ENCODE measurements around the gene FSIP1. TPM values are rescaled to one million over a fixed set of nuclear protein-coding genes. Genes with fewer than 3 reads are reported as not detected.
A peak's percentile ranks its signal among the peaks of the same experiment; 100 is the strongest.

Gene FSIP1
- total RNA-seq, 1 donor from 2014 or later = 2.5 TPM

DNA sequence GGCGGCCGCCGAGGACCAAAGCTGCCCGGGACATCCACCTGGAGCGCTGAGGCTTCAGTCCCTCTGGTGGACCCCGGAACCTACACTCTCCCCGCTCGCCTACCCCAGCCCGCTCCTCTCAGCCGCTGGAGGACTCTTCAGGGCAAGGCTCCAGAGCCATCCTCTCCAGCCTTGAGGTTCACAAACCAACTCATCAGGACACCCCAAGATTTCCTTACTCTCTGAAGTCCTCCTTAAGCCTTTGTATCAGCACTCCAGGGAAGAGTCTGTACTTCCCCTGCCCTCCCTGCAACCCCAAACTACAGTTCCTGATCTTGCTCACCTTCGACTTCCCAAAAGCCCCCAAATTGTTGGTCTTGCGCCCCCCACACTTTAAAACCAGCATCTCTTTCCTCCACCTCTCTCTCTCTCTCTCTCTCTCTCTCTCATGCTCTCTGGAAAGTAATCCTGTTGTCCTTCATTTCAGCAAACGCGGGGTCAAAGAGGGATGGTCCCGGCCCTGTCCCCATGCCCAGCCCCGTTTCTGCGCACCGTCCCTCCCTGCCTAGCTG is 201.3 kb downstream of the FSIP1 start:
- Histone ChIP-seq H3K27me3 (peaks cover 12% of the 10 kb centered on the region), H3K4me3 (peak overlapping the region; percentile 76), H2AFZ (replicated peaks) (peak overlapping the region; percentile 91), H3K36me3 (no peaks in the 10 kb centered on the region), H3K4me2 (peak overlapping the region; percentile 84), H3K9ac (no peak overlapping the region), H3F3A (ENCODE audit: low read depth) (no peaks in the 10 kb centered on the region), H3K79me2 (ENCODE audit: low read depth) (peaks cover 8% of the 10 kb centered on the region), H3K27ac (no peak overlapping the region), H3K4me1 (peaks cover 19% of the 10 kb centered on the region), H4K20me1 (ENCODE audit: low read depth) (no peaks in the 10 kb centered on the region), H3K9me3 (ENCODE audit: low read depth) (no peaks in the 10 kb centered on the region)
- DNase-seq (ENCODE audit: low spot score) = no peak
- Mint-ChIP-seq H3K9me3 (peaks cover 2% of the 10 kb centered on the region), H3K27ac (peak overlapping the region; percentile 39), H3K4me3 (peak overlapping the region; percentile 88), H3K27me3 (ENCODE audit: insufficient read depth, low read depth) (peaks cover 6% of the 10 kb centered on the region), H3K36me3 (peaks cover 17% of the 10 kb centered on the region), H3K4me1 (peaks cover 39% of the 10 kb centered on the region)
- TF ChIP-seq EZH2 (IDR thresholded peaks at IDR 0.05) (no peak), EZH2phosphoT487 (IDR thresholded peaks at IDR 0.05) (no peak)
- TF ChIP-seq, protein P1, sequence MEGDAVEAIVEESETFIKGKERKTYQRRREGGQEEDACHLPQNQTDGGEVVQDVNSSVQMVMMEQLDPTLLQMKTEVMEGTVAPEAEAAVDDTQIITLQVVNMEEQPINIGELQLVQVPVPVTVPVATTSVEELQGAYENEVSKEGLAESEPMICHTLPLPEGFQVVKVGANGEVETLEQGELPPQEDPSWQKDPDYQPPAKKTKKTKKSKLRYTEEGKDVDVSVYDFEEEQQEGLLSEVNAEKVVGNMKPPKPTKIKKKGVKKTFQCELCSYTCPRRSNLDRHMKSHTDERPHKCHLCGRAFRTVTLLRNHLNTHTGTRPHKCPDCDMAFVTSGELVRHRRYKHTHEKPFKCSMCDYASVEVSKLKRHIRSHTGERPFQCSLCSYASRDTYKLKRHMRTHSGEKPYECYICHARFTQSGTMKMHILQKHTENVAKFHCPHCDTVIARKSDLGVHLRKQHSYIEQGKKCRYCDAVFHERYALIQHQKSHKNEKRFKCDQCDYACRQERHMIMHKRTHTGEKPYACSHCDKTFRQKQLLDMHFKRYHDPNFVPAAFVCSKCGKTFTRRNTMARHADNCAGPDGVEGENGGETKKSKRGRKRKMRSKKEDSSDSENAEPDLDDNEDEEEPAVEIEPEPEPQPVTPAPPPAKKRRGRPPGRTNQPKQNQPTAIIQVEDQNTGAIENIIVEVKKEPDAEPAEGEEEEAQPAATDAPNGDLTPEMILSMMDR (IDR thresholded peaks at IDR 0.05) = no peak

DNA sequence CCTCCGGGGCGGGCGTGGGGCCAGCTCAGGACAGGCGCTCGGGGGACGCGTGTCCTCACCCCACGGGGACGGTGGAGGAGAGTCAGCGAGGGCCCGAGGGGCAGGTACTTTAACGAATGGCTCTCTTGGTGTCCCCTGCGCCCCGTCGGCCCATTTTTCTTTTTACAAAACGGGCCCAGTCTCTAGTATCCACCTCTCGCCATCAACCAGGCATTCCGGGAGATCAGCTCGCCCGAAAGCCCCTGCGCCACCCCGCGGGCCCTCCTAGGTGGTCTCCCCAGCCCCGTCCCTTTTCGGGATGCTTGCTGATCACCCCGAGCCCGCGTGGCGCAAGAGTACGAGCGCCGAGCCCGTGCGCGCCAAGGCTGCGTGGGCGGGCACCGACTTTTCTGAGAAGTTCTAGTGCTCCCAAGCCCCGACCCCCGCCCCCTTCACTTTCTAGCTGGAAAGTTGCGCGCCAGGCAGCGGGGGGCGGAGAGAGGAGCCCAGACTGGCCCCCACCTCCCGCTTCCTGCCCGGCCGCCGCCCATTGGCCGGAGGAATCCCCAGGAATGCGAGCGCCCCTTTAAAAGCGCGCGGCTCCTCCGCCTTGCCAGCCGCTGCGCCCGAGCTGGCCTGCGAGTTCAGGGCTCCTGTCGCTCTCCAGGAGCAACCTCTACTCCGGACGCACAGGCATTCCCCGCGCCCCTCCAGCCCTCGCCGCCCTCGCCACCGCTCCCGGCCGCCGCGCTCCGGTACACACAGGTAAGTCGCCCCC is 202.0 kb downstream of the FSIP1 start, which contains the start of gene THBS1:
TSS of gene THBS1 (plus strand) at position 595 of the 757 bp plus-strand sequence. CDS start 779 bp downstream, outside the sequence.
- Histone ChIP-seq H3K4me3 (peak within 1 kb of the TSS; percentile 76), H3F3A (ENCODE audit: low read depth) (no peaks in the 10 kb centered on the region), H3K4me2 (peak within 1 kb of the TSS; percentile 84), H3K79me2 (ENCODE audit: low read depth) (peaks cover 8% of the 10 kb centered on the region), H2AFZ (replicated peaks) (peak within 1 kb of the TSS; percentile 91), H4K20me1 (ENCODE audit: low read depth) (no peaks in the 10 kb centered on the region), H3K36me3 (no peaks in the 10 kb centered on the region), H3K27ac (no peak within 1 kb of the TSS), H3K4me1 (peaks cover 19% of the 10 kb centered on the region), H3K27me3 (peaks cover 12% of the 10 kb centered on the region), H3K9ac (no peak within 1 kb of the TSS), H3K9me3 (ENCODE audit: low read depth) (no peaks in the 10 kb centered on the region)
- H3K27ac Mint-ChIP-seq = peak within 1 kb of the TSS; percentile 94
- H3K4me3 Mint-ChIP-seq = peak within 1 kb of the TSS; percentile 90
- peaks cover 39% of the 10 kb centered on the region for H3K4me1 Mint-ChIP-seq
- H3K36me3 Mint-ChIP-seq = peaks cover 18% of the 10 kb centered on the region
- TF ChIP-seq, protein P1 (IDR thresholded peaks at IDR 0.05) = peak; percentile 4
- TF ChIP-seq EZH2phosphoT487 (IDR thresholded peaks at IDR 0.05) (peak; percentile 26), EZH2 (IDR thresholded peaks at IDR 0.05) (no peak)
- peaks cover 3% of the 10 kb centered on the region for H3K9me3 Mint-ChIP-seq
- DNase-seq (ENCODE audit: low spot score) = peak; percentile 95
- H3K27me3 Mint-ChIP-seq (ENCODE audit: insufficient read depth, low read depth) = peaks cover 6% of the 10 kb centered on the region

DNA sequence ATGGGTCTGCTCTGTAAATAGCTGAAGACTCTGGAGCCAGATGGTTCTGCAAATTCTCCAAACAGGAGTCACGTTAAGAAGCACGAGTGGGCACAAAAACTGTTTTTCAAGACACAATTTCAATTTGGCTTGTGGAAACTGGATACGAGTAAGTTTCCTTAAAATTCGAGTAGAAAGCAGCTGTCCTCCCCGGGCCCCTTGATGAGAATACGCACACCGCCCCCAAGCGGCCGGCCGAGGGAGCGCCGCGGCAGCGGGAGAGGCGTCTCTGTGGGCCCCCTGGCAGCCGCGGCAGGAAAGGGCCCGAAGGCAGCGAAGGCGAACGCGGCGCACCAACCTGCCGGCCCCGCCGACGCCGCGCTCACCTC is 202.5 kb downstream of the FSIP1 start:
- H3K9me3 Mint-ChIP-seq = peaks cover 4% of the 10 kb centered on the region
- peaks cover 18% of the 10 kb centered on the region for H3K36me3 Mint-ChIP-seq
- Histone ChIP-seq H3K4me3 (peak overlapping the region; percentile 76), H3K9ac (no peak overlapping the region), H3F3A (ENCODE audit: low read depth) (no peaks in the 10 kb centered on the region), H3K27ac (no peak overlapping the region), H4K20me1 (ENCODE audit: low read depth) (no peaks in the 10 kb centered on the region), H3K4me1 (peaks cover 19% of the 10 kb centered on the region), H3K79me2 (ENCODE audit: low read depth) (peaks cover 8% of the 10 kb centered on the region), H3K27me3 (peaks cover 12% of the 10 kb centered on the region), H3K4me2 (peak overlapping the region; percentile 84), H3K9me3 (ENCODE audit: low read depth) (no peaks in the 10 kb centered on the region), H3K36me3 (no peaks in the 10 kb centered on the region), H2AFZ (replicated peaks) (peak overlapping the region; percentile 91)
- peaks cover 6% of the 10 kb centered on the region for H3K27me3 Mint-ChIP-seq (ENCODE audit: insufficient read depth, low read depth)
- peak overlapping the region; percentile 90 for H3K4me3 Mint-ChIP-seq
- peaks cover 39% of the 10 kb centered on the region for H3K4me1 Mint-ChIP-seq
- peak; percentile 94 for DNase-seq (ENCODE audit: low spot score)
- no peak overlapping the region for H3K27ac Mint-ChIP-seq
- TF ChIP-seq EZH2phosphoT487 (IDR thresholded peaks at IDR 0.05) = no peak
- TF ChIP-seq EZH2 (IDR thresholded peaks at IDR 0.05) = no peak
- TF ChIP-seq, protein P1 (IDR thresholded peaks at IDR 0.05) = peak; percentile 91

Data from neural progenitor cell (in vitro differentiated cells).